H1 (cell line): ENCODE results near the gene CCDC13. TPM values are rescaled to one million over a fixed set of nuclear protein-coding genes. Genes with fewer than 3 reads are reported as not detected.

Experiments used
- CTCF ChIA-PET: fragments of 300-600 bp; sonication (Branson Sonifier 250); formaldehyde crosslinking; loops from one replicate; lab custom pipeline; 2021; ENCODE audit not compliant: partially characterized antibody; lab: Charles Lee
- POLR2A ChIA-PET: fragments of 300-600 bp; sonication (Branson Sonifier 250); formaldehyde crosslinking; loops from one replicate; lab custom pipeline; 2021; ENCODE audit warnings: inconsistent platforms; ENCODE audit not compliant: partially characterized antibody; lab: Charles Lee
- DNase-seq, 2 experiments: peaks; one replicate each; pipeline versions ENCODE4 v3.0.0 to v3.0.0-alpha.2; 2010 to 2022; ENCODE audit warnings: low spot score in 2 of 2, low read depth in 1 of 2, mixed read lengths in 1 of 2
- FAIRE-seq: peaks from 2 replicates; lab custom pipeline; 2011; peaks lifted over from hg19 to GRCh38; lab: Jason Lieb, UNC
- H2AFZ ChIP-seq: 2 replicates; pipeline ENCODE4 v1.8.1; 2012; ENCODE audit warnings: low read length, inconsistent platforms
- H2AK5ac ChIP-seq: 2 replicates; pipeline ENCODE4 v1.6.1; 2013; ENCODE audit warnings: low read depth, low read length
- H2BK120ac ChIP-seq: replicated peaks from 2 replicates; pipeline ENCODE3; 2013; ENCODE audit warnings: low read depth, low read length, inconsistent platforms
- H2BK12ac ChIP-seq: 2 replicates; pipeline ENCODE4 v1.6.1; 2013; ENCODE audit warnings: low read depth, low read length
- H2BK15ac ChIP-seq: 2 replicates; pipeline ENCODE4 v1.6.1; 2013; ENCODE audit warnings: low read length
- H2BK20ac ChIP-seq: 2 replicates; pipeline ENCODE4 v1.6.1; 2013; ENCODE audit warnings: low read length
- H2BK5ac ChIP-seq: 2 replicates; pipeline ENCODE4 v1.6.1; 2013; ENCODE audit warnings: low read depth, low read length
- H3K14ac ChIP-seq: 2 replicates; pipeline ENCODE4 v1.6.1; 2013; ENCODE audit warnings: inconsistent platforms; ENCODE audit not compliant: insufficient read length
- H3K18ac ChIP-seq: 2 replicates; pipeline ENCODE4 v1.6.1; 2013; ENCODE audit warnings: low read length; ENCODE audit errors: extremely low read depth
- H3K23ac ChIP-seq: 2 replicates; pipeline ENCODE4 v1.6.1; 2013; ENCODE audit warnings: inconsistent platforms; ENCODE audit not compliant: insufficient read length
- H3K23me2 ChIP-seq: 2 replicates; pipeline ENCODE4 v1.6.1; 2013; ENCODE audit warnings: low read depth, low read length
- H3K27ac ChIP-seq: 2 replicates; pipeline ENCODE4 v1.6.1; 2011; ENCODE audit warnings: low read depth, low read length, inconsistent platforms
- H3K27me3 ChIP-seq, 4 experiments: replicated peaks in 1 of 4; 1 replicate in 1 of 4; 2 replicates in 3 of 4; pipeline versions ENCODE4 v1.6.1 to v1.8.1; 2011 to 2013; ENCODE audit warnings: low read length in 3 of 4, mild to moderate bottlenecking in 3 of 4, inconsistent platforms in 2 of 4, mixed read lengths in 2 of 4, moderate library complexity in 1 of 4; ENCODE audit not compliant: control insufficient read depth in 3 of 4, insufficient read depth in 3 of 4; ENCODE audit errors: extremely low read depth in 1 of 4
- H3K36me3 ChIP-seq, 4 experiments: 2 replicates each; pipeline versions ENCODE4 v1.6.1 to v1.8.1; 2011 to 2013; ENCODE audit warnings: mild to moderate bottlenecking in 4 of 4, low read length in 3 of 4, moderate library complexity in 2 of 4, control low read depth in 1 of 4, inconsistent platforms in 1 of 4; ENCODE audit not compliant: insufficient read depth in 4 of 4, control insufficient read depth in 2 of 4
- H3K4ac ChIP-seq: replicated peaks from 2 replicates; pipeline ENCODE3; 2013; ENCODE audit warnings: low read length, low read depth, mixed read lengths, inconsistent platforms; ENCODE audit not compliant: insufficient read length
- H3K4me1 ChIP-seq, 4 experiments: replicated peaks in 1 of 4; 1 replicate in 1 of 4; 2 replicates in 3 of 4; pipeline versions ENCODE4 v1.6.1 to v1.8.1; 2011 to 2013; ENCODE audit warnings: low read length in 3 of 4, inconsistent platforms in 2 of 4, mixed read lengths in 1 of 4; ENCODE audit not compliant: insufficient read depth in 4 of 4, control insufficient read depth in 3 of 4
- H3K4me2 ChIP-seq, 2 experiments: 2 replicates each; pipeline versions ENCODE4 v1.6.1 to v1.8.1; 2011 to 2013; ENCODE audit warnings: low read depth in 2 of 2, low read length in 2 of 2, control low read depth in 1 of 2, inconsistent platforms in 1 of 2, mild to moderate bottlenecking in 1 of 2; ENCODE audit not compliant: insufficient read depth in 1 of 2
- H3K4me3 ChIP-seq, 4 experiments: fragments of 200-600, 300-600 bp in 1 of 4; sonication (generic), shearing (Covaris generic), sonication (Bioruptor Twin) in 1 of 4; 2 replicates each; pipeline versions ENCODE4 v1.5.1 to v1.8.1; 2011 to 2016; ENCODE audit warnings: low read length in 4 of 4, low read depth in 3 of 4, control low read depth in 2 of 4, inconsistent platforms in 2 of 4, mild to moderate bottlenecking in 2 of 4, mixed read lengths in 1 of 4, moderate library complexity in 1 of 4; ENCODE audit not compliant: insufficient read depth in 2 of 4; ENCODE audit errors: extremely low read depth in 1 of 4
- H3K56ac ChIP-seq: replicated peaks from 2 replicates; pipeline ENCODE3; 2013; ENCODE audit warnings: low read depth, mild to moderate bottlenecking, mixed read lengths, low read length, inconsistent platforms; ENCODE audit not compliant: insufficient read length
- H3K79me1 ChIP-seq: 2 replicates; pipeline ENCODE4 v1.6.1; 2013; ENCODE audit warnings: low read depth, low read length, control low read depth
- H3K79me2 ChIP-seq, 2 experiments: 2 replicates each; pipeline versions ENCODE4 v1.6.1 to v1.8.1; 2012 to 2013; ENCODE audit warnings: low read length in 2 of 2, mild to moderate bottlenecking in 2 of 2, inconsistent platforms in 1 of 2; ENCODE audit not compliant: insufficient read depth in 2 of 2, control insufficient read depth in 1 of 2
- H3K9ac ChIP-seq, 4 experiments: replicated peaks in 1 of 4; 1 replicate in 1 of 4; 2 replicates in 3 of 4; pipeline versions ENCODE4 v1.6.1 to v1.8.1; 2011 to 2013; ENCODE audit warnings: low read depth in 3 of 4, low read length in 3 of 4, control low read depth in 2 of 4, mild to moderate bottlenecking in 2 of 4, moderate library complexity in 2 of 4, inconsistent platforms in 1 of 4; ENCODE audit errors: extremely low read depth in 1 of 4
- H3K9me3 ChIP-seq, 2 experiments: 2 replicates each; pipeline versions ENCODE4 v1.6.1 to v1.8.1; 2012 to 2013; ENCODE audit warnings: mild to moderate bottlenecking in 2 of 2, moderate library complexity in 2 of 2, control low read depth in 1 of 2, inconsistent platforms in 1 of 2, low read depth in 1 of 2, low read length in 1 of 2, mixed read lengths in 1 of 2; ENCODE audit not compliant: insufficient read depth in 2 of 2
- H4K20me1 ChIP-seq, 2 experiments: replicated peaks in 1 of 2; 2 replicates each; pipeline versions ENCODE3 to v1.8.1; 2011 to 2013; ENCODE audit warnings: inconsistent platforms in 2 of 2, low read length in 2 of 2, mild to moderate bottlenecking in 1 of 2; ENCODE audit not compliant: insufficient read depth in 2 of 2, control insufficient read depth in 1 of 2
- H4K5ac ChIP-seq: 2 replicates; pipeline ENCODE4 v1.6.1; 2013; ENCODE audit warnings: low read length, low read depth, mixed read lengths, inconsistent platforms; ENCODE audit not compliant: insufficient read length
- H4K8ac ChIP-seq: 2 replicates; pipeline ENCODE4 v1.8.0; 2013; ENCODE audit warnings: mild to moderate bottlenecking, moderate library complexity, low read length, inconsistent platforms; ENCODE audit not compliant: insufficient read depth; ENCODE audit errors: extremely low read depth
- H4K91ac ChIP-seq: replicated peaks from 2 replicates; pipeline ENCODE3; 2013; ENCODE audit warnings: low read length, mixed read lengths, inconsistent platforms; ENCODE audit not compliant: insufficient read length
- POLR2AphosphoS5 ChIP-seq: IDR thresholded peaks from 2 replicates; pipeline ENCODE4 v1.6.1; 2011; ENCODE audit warnings: low read depth, low read length
- SP4 ChIP-seq: IDR thresholded peaks from 2 replicates; pipeline ENCODE4 v1.6.1; 2012; ENCODE audit warnings: low read length, inconsistent platforms
- TCF12 ChIP-seq: IDR thresholded peaks from 2 replicates; pipeline ENCODE4 v1.6.1; 2011; ENCODE audit warnings: low read depth, mild to moderate bottlenecking, low read length
- ZNF274 ChIP-seq: IDR thresholded peaks from 2 replicates; pipeline ENCODE4 v1.7.0; 2012; ENCODE audit warnings: low read length, borderline replicate concordance; ENCODE audit errors: extremely low read depth
- WGBS, 2 experiments: shearing (Covaris generic) in 1 of 2; methylation state at CpG; one replicate each; pipeline versions ENCODE4 v1.1.6 to v1.1.7; 2013 to 2015; ENCODE audit warnings: low lambda C conversion rate in 2 of 2, mixed read lengths in 2 of 2, inconsistent platforms in 1 of 2, low coverage in 1 of 2, missing lambda C conversion rate in 1 of 2; ENCODE audit not compliant: insufficient replicate concordance in 2 of 2, insufficient coverage in 1 of 2, insufficient read length in 1 of 2; ENCODE audit errors: extremely low coverage in 1 of 2, missing lambda C conversion rate in 1 of 2; 5-methylcytosine and 5-hydroxymethylcytosine counted together
- polyA plus RNA-seq, 7 experiments: library from polyadenylated mRNA; depleted of rRNA in 3 of 7; stranded (reverse) in 5 of 7; unstranded in 2 of 7; fragments of >200 nt in 5 of 7; fragments of 200-250 nt in 2 of 7; gene quantifications; 1 replicate in 5 of 7; 2 replicates in 1 of 7; 4 replicates in 1 of 7; pipeline versions ENCODE4 v1.2.1 to v1.2.3, GENCODE V29; 2011 to 2013; ENCODE audit warnings: missing spikeins in 2 of 7, mixed read lengths in 2 of 7
- total RNA-seq: library from RNA; stranded (reverse); fragmentation: NEBNext Ultra II Directional; extraction: Animal tissue kit (Norgen Biotek cat#: 25700); gene quantifications from 2 replicates; pipeline ENCODE4 v1.2.1, GENCODE V29; 2021

Gene CCDC13
- total and polyA plus RNA-seq, 2 of the 8 experiments (the other 6 are each of a cell fraction or from before 2014, with no cell fraction given), result 0.06 TPM; not detected in 1

DNA sequence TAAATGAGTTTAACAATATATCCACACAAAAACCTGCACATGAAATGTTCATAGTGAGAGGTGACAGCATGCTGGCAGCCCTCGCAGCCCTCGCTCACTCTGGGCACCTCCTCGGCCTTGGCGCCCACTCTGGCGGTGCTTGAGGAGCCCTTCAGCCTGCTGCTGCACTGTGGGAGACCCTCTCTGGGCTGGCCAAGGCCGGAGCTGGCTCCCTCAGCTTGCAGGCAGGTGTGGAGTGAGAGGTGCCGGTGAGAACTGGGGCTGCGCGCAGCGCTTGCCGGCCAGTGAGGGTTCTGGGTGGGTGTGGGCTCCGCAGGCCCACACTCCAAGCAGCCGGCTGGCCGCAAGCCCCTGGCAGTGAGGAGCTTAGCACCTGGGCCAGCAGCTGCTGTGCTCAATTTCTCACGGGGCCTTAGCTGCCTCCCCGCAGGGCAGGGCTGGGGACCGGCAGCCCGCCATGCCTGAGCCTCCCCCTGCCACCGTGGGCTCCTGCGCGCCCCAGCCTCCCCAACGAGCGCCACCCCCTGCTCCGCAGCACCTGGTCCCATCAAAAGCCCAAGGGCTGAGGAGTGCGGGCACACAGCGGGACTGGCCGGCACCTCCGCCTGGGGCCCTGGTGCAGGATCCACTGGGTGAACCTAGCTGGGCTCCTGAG lies 3.4 kb downstream of the CCDC13 start:
- Histone ChIP-seq H4K20me1 (no peaks in the 10 kb centered on the region), H2AFZ (no peak overlapping the region), H3K4me1 (peaks cover 0 to 7% (median 3%) of the 10 kb centered on the region in 4 experiments; a peak in 2 of 7 replicates), H3K79me1 (no peaks in the 10 kb centered on the region), H3K23me2 (peaks cover 8% of the 10 kb centered on the region), H3K23ac (no peak overlapping the region), H3K79me2 (no peaks in the 10 kb centered on the region), H3K4ac (no peak overlapping the region), H3K14ac (no peak overlapping the region), H4K8ac (no peak overlapping the region), H3K56ac (no peak overlapping the region), H3K27me3 (peaks cover 0 to 6% (median 5%) of the 10 kb centered on the region in 4 experiments; a peak in 3 of 7 replicates), H2AK5ac (no peak overlapping the region), H3K9me3 (peaks cover 0 to 7% of the 10 kb centered on the region in 2 experiments; a peak in 1 of 4 replicates), H3K36me3 (peaks cover 0 to 3% (median 0%) of the 10 kb centered on the region in 4 experiments; a peak in 1 of 8 replicates), H3K18ac (no peak overlapping the region), H2BK12ac (no peak overlapping the region), H2BK20ac (no peak overlapping the region), H2BK120ac (no peak overlapping the region), H4K5ac (no peak overlapping the region), H2BK5ac (no peak overlapping the region), H2BK15ac (no peak overlapping the region), H4K91ac (no peak overlapping the region), H3K4me3 (no peak overlapping the region), H3K27ac (no peak overlapping the region), H3K9ac (no peak overlapping the region), H3K4me2 (no peak overlapping the region)
- TF ChIP-seq ZNF274, result no peak
- no peak for TF ChIP-seq SP4
- no peak for TF ChIP-seq TCF12
- TF ChIP-seq POLR2AphosphoS5, result no peak
- DNase-seq, result no peak
- FAIRE-seq, result no peak
- 88% methylated on average over 7 of the region's 28 CpGs; no CpG with 5 or more reads in 1 of the 2 experiments for WGBS, 2 experiments
- ChIA-PET CTCF (interaction anchor here (0.9 to 2.4 kb wide), 5 partner anchors 10 to 262 kb away, joined by 3 to 11 read pairs (median 7); no protein-coding TSS in a partner anchor), POLR2A (no interaction called here)
